ENCODE data around the gene FFAR2.

- TF ChIP-seq SP1 (IDR thresholded peaks at IDR 0.05) = no peak
- no peak for TF ChIP-seq JUND (IDR thresholded peaks at IDR 0.05)
- TF ChIP-seq, protein P1, sequence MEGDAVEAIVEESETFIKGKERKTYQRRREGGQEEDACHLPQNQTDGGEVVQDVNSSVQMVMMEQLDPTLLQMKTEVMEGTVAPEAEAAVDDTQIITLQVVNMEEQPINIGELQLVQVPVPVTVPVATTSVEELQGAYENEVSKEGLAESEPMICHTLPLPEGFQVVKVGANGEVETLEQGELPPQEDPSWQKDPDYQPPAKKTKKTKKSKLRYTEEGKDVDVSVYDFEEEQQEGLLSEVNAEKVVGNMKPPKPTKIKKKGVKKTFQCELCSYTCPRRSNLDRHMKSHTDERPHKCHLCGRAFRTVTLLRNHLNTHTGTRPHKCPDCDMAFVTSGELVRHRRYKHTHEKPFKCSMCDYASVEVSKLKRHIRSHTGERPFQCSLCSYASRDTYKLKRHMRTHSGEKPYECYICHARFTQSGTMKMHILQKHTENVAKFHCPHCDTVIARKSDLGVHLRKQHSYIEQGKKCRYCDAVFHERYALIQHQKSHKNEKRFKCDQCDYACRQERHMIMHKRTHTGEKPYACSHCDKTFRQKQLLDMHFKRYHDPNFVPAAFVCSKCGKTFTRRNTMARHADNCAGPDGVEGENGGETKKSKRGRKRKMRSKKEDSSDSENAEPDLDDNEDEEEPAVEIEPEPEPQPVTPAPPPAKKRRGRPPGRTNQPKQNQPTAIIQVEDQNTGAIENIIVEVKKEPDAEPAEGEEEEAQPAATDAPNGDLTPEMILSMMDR (IDR thresholded peaks at IDR 0.05; ENCODE audit: low read depth, low read length, missing input control) = no peak
- TF ChIP-seq MAX (IDR thresholded peaks at IDR 0.05) = no peak
- no peak for TF ChIP-seq ATF3 (IDR thresholded peaks at IDR 0.05)
- TF ChIP-seq TAF1 (conservative IDR thresholded peaks at IDR 0.05) = no peak
- no peak for TF ChIP-seq YY1 (IDR thresholded peaks at IDR 0.05)
- TF ChIP-seq, protein P2, sequence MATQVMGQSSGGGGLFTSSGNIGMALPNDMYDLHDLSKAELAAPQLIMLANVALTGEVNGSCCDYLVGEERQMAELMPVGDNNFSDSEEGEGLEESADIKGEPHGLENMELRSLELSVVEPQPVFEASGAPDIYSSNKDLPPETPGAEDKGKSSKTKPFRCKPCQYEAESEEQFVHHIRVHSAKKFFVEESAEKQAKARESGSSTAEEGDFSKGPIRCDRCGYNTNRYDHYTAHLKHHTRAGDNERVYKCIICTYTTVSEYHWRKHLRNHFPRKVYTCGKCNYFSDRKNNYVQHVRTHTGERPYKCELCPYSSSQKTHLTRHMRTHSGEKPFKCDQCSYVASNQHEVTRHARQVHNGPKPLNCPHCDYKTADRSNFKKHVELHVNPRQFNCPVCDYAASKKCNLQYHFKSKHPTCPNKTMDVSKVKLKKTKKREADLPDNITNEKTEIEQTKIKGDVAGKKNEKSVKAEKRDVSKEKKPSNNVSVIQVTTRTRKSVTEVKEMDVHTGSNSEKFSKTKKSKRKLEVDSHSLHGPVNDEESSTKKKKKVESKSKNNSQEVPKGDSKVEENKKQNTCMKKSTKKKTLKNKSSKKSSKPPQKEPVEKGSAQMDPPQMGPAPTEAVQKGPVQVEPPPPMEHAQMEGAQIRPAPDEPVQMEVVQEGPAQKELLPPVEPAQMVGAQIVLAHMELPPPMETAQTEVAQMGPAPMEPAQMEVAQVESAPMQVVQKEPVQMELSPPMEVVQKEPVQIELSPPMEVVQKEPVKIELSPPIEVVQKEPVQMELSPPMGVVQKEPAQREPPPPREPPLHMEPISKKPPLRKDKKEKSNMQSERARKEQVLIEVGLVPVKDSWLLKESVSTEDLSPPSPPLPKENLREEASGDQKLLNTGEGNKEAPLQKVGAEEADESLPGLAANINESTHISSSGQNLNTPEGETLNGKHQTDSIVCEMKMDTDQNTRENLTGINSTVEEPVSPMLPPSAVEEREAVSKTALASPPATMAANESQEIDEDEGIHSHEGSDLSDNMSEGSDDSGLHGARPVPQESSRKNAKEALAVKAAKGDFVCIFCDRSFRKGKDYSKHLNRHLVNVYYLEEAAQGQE (IDR thresholded peaks at IDR 0.05) = no peak
- TF ChIP-seq EGR1 (IDR thresholded peaks at IDR 0.05; ENCODE audit: low read depth in 2 of 2) = no peak
- TF ChIP-seq GABPA (IDR thresholded peaks at IDR 0.05 in 1 of 2, conservative IDR thresholded peaks at IDR 0.05 in 1 of 2) = no peak
- TF ChIP-seq RXRA (IDR thresholded peaks at IDR 0.05) = no peak
- no peak for TF ChIP-seq RAD21 (IDR thresholded peaks at IDR 0.05)
- no peak for TF ChIP-seq HNF4A (conservative IDR thresholded peaks at IDR 0.05)
- TF ChIP-seq, protein P3, sequence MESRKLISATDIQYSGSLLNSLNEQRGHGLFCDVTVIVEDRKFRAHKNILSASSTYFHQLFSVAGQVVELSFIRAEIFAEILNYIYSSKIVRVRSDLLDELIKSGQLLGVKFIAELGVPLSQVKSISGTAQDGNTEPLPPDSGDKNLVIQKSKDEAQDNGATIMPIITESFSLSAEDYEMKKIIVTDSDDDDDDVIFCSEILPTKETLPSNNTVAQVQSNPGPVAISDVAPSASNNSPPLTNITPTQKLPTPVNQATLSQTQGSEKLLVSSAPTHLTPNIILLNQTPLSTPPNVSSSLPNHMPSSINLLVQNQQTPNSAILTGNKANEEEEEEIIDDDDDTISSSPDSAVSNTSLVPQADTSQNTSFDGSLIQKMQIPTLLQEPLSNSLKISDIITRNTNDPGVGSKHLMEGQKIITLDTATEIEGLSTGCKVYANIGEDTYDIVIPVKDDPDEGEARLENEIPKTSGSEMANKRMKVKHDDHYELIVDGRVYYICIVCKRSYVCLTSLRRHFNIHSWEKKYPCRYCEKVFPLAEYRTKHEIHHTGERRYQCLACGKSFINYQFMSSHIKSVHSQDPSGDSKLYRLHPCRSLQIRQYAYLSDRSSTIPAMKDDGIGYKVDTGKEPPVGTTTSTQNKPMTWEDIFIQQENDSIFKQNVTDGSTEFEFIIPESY (IDR thresholded peaks at IDR 0.05) = no peak
These were observed at the start of gene FFAR2 for GRCh38 chr19:35447606-35448469.
